Measurements from ENCODE around the gene BARX1.

Gene BARX1

DNA sequence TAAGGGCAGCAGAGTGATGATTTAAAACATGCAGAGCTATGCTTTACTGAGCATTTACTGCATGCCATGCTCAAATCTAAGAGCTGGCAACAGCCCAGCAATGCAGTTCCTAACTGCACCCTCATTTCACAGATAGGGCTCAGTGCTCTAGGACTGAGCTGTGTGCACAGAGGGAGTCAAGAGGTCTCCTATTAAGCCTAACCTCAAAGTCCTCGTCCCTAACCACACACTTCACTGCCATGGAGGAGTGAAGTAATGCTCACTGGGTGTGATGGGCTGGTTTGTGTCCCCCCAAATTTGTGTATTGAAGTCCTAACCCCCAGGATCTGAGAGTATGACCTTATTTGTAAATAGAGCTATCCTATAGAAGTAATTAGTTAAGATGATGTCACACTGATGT is 25.9 kb downstream of the BARX1 start:
- H3K36me3 ChIP-seq (ENCODE audit: control insufficient read depth, insufficient read depth, low read length) = no peaks in the 10 kb centered on the region
- no peak overlapping the region for H3K27ac ChIP-seq (ENCODE audit: insufficient read depth, low read length, poor library complexity, severe bottlenecking)
- H3K4me3 ChIP-seq (ENCODE audit: insufficient read depth, low read depth, low read length, poor library complexity, severe bottlenecking) = no peak overlapping the region
- DNase-seq = no peak
- H3K27me3 ChIP-seq (replicated peaks; ENCODE audit: control insufficient read depth, insufficient read depth, low read length, poor library complexity, severe bottlenecking) = peaks cover 4% of the 10 kb centered on the region
- H3K9me3 ChIP-seq (ENCODE audit: control insufficient read depth, low read length) = no peaks in the 10 kb centered on the region
- no peaks in the 10 kb centered on the region for H3K4me1 ChIP-seq (ENCODE audit: control insufficient read depth, insufficient read depth, low read length, poor library complexity, severe bottlenecking)

DNA sequence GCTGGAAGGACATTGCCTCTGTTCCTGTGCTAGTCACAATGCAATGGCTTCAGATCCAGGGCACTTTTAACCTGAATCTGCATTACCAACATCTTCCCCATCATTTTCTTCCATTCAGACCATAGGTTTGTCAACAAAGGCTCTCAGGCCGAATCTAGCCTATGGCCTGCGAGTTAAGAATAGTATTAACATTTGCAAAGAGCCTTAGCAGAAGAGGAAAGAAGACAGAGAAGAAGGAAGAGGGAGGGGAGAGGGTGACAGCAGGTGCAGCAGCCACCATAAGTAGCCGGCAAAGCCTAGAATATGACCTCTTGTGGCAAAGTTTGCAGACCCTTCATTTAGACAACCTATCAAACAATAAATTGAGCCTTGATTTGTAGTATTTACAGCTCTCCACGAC is 32.6 kb downstream of the BARX1 start:
- H3K27ac ChIP-seq (ENCODE audit: insufficient read depth, low read length, poor library complexity, severe bottlenecking) = no peak overlapping the region
- no peaks in the 10 kb centered on the region for H3K27me3 ChIP-seq (replicated peaks; ENCODE audit: control insufficient read depth, insufficient read depth, low read length, poor library complexity, severe bottlenecking)
- H3K9me3 ChIP-seq (ENCODE audit: control insufficient read depth, low read length) = no peaks in the 10 kb centered on the region

DNA sequence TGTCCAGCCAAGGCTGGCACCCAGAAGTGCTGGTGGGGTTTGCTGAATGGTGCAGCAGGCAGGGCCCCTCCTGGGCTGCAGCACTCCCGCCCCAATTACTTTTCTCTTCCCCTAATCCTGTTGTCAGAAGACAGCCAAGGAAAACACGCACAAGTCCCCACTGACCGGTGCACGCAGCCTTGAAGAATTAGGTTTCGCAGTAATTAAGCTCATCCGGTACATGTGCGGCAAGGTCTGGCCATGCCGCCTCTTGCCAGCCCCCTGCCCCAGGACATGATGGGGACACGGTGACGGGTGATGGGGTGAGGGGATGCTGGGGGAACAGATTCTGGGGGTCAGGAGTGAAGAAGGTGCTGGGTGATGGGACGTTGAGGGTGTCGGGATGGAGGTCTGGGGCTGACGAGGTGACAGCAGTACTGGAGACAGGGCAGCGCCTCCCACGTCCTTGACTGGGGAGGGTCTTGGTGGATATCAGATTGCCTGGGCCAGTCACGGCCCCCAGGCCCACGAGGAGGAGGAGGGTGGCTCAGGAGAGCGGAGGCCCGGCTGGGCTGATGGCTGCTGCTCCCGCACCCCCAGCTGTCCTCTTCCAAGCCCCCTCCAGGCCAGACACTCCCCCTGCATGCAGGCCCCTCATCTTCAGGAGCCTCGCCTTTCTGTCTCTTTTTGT is 34.9 kb downstream of the BARX1 start:
- no peaks in the 10 kb centered on the region for H3K4me1 ChIP-seq (ENCODE audit: control insufficient read depth, insufficient read depth, low read length, poor library complexity, severe bottlenecking)
- no peak overlapping the region for H3K4me3 ChIP-seq (ENCODE audit: insufficient read depth, low read depth, low read length, poor library complexity, severe bottlenecking)
- no peak overlapping the region for H3K27ac ChIP-seq (ENCODE audit: insufficient read depth, low read length, poor library complexity, severe bottlenecking)
- H3K36me3 ChIP-seq (ENCODE audit: control insufficient read depth, insufficient read depth, low read length) = no peaks in the 10 kb centered on the region
- DNase-seq = no peak
- no peaks in the 10 kb centered on the region for H3K9me3 ChIP-seq (ENCODE audit: control insufficient read depth, low read length)
- no peaks in the 10 kb centered on the region for H3K27me3 ChIP-seq (replicated peaks; ENCODE audit: control insufficient read depth, insufficient read depth, low read length, poor library complexity, severe bottlenecking)

More for the DNA sequence above, 32.6 kb downstream of the BARX1 start:
- no peaks in the 10 kb centered on the region for H3K36me3 ChIP-seq (ENCODE audit: control insufficient read depth, insufficient read depth, low read length)
- no peak for DNase-seq
- no peaks in the 10 kb centered on the region for H3K4me1 ChIP-seq (ENCODE audit: control insufficient read depth, insufficient read depth, low read length, poor library complexity, severe bottlenecking)
- no peak overlapping the region for H3K4me3 ChIP-seq (ENCODE audit: insufficient read depth, low read depth, low read length, poor library complexity, severe bottlenecking)

- Histone ChIP-seq H3K27me3 (replicated peaks; ENCODE audit: control insufficient read depth, insufficient read depth, low read length, poor library complexity, severe bottlenecking) (no peaks in the 10 kb centered on the region), H3K27ac (ENCODE audit: insufficient read depth, low read length, poor library complexity, severe bottlenecking) (no peak overlapping the region), H3K36me3 (ENCODE audit: control insufficient read depth, insufficient read depth, low read length) (no peaks in the 10 kb centered on the region), H3K4me1 (ENCODE audit: control insufficient read depth, insufficient read depth, low read length, poor library complexity, severe bottlenecking) (no peaks in the 10 kb centered on the region), H3K9me3 (ENCODE audit: control insufficient read depth, low read length) (no peaks in the 10 kb centered on the region), H3K4me3 (ENCODE audit: insufficient read depth, low read depth, low read length, poor library complexity, severe bottlenecking) (no peak overlapping the region)
- DNase-seq = no peak
These were observed 37.1 kb downstream of the BARX1 start for GRCh38 chr9:93918061-93918460.

DNA sequence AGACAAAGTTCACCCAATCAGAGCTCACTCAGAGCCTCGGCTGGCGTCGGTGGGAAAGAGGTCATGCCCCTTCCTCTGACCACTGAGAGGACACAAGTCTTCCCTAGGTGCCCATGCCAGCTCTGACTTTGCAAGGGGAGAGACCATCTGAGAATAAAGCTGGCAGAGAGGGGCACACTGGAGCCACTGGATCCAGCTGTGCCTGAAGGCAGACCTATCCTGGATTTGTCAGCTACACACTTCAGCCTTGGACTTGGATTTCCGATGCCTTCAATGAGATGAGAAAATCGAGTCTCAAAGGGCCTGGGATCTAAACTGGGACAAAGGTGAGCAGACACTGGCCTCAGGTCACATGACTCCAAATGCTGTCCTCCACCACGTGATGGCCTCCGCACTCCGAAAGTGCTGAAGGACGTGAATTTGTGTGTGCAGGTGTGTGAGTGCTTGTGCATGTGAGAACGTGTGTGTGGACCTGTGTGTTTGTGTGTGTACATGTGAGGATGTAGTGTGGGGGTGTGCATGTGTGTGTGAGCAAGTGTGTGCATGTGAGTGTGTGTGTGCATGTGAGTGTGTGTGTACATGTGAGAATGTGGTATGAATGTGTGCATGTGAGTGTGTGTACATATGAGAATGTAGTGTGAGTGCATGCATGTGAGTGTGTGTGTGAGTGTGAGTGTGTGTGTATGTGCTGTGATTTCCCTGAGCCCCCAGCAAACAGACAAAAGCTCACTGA is 37.9 kb downstream of the BARX1 start:
- no peaks in the 10 kb centered on the region for H3K9me3 ChIP-seq (ENCODE audit: control insufficient read depth, low read length)
- no peak overlapping the region for H3K27ac ChIP-seq (ENCODE audit: insufficient read depth, low read length, poor library complexity, severe bottlenecking)
- H3K4me3 ChIP-seq (ENCODE audit: insufficient read depth, low read depth, low read length, poor library complexity, severe bottlenecking) = no peak overlapping the region
- DNase-seq = no peak
- no peaks in the 10 kb centered on the region for H3K27me3 ChIP-seq (replicated peaks; ENCODE audit: control insufficient read depth, insufficient read depth, low read length, poor library complexity, severe bottlenecking)
- no peaks in the 10 kb centered on the region for H3K36me3 ChIP-seq (ENCODE audit: control insufficient read depth, insufficient read depth, low read length)
- no peaks in the 10 kb centered on the region for H3K4me1 ChIP-seq (ENCODE audit: control insufficient read depth, insufficient read depth, low read length, poor library complexity, severe bottlenecking)

DNA sequence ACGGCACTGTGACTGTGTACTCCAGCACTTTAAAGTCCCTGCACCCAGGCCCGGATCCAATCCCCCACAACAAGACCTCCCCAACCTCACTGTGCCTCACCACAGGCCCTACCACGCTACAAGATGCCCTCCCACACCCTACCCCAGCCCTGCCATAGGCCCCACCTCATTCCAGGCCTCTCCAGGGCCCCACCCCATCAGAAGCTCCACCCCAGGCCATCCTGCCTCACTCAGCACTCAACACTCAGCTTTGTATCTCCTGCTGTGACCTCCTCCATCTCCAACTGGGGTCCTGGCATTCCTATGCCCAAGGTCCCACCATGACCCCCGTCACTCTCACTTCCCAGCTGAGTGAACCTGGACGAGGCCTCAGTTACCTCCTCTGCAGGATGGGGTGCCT is 38.8 kb downstream of the BARX1 start:
- no peaks in the 10 kb centered on the region for H3K27me3 ChIP-seq (replicated peaks; ENCODE audit: control insufficient read depth, insufficient read depth, low read length, poor library complexity, severe bottlenecking)

GRCh38 chr9:93911801-93912554 is 43.2 kb downstream of the BARX1 start:
- Histone ChIP-seq H3K27me3 (replicated peaks; ENCODE audit: control insufficient read depth, insufficient read depth, low read length, poor library complexity, severe bottlenecking) (no peaks in the 10 kb centered on the region), H3K9me3 (ENCODE audit: control insufficient read depth, low read length) (no peaks in the 10 kb centered on the region), H3K4me3 (ENCODE audit: insufficient read depth, low read depth, low read length, poor library complexity, severe bottlenecking) (no peak overlapping the region), H3K36me3 (ENCODE audit: control insufficient read depth, insufficient read depth, low read length) (no peaks in the 10 kb centered on the region), H3K27ac (ENCODE audit: insufficient read depth, low read length, poor library complexity, severe bottlenecking) (no peak overlapping the region), H3K4me1 (ENCODE audit: control insufficient read depth, insufficient read depth, low read length, poor library complexity, severe bottlenecking) (no peaks in the 10 kb centered on the region)
- no peak for DNase-seq

More for the DNA sequence above, 38.8 kb downstream of the BARX1 start:
- Histone ChIP-seq H3K4me3 (ENCODE audit: insufficient read depth, low read depth, low read length, poor library complexity, severe bottlenecking) (no peak overlapping the region), H3K27ac (ENCODE audit: insufficient read depth, low read length, poor library complexity, severe bottlenecking) (no peak overlapping the region), H3K9me3 (ENCODE audit: control insufficient read depth, low read length) (no peaks in the 10 kb centered on the region), H3K4me1 (ENCODE audit: control insufficient read depth, insufficient read depth, low read length, poor library complexity, severe bottlenecking) (no peaks in the 10 kb centered on the region), H3K36me3 (ENCODE audit: control insufficient read depth, insufficient read depth, low read length) (no peaks in the 10 kb centered on the region)
- no peak for DNase-seq

- no peaks in the 10 kb centered on the region for H3K27me3 ChIP-seq (replicated peaks; ENCODE audit: control insufficient read depth, insufficient read depth, low read length, poor library complexity, severe bottlenecking)
- DNase-seq = no peak
- no peak overlapping the region for H3K27ac ChIP-seq (ENCODE audit: insufficient read depth, low read length, poor library complexity, severe bottlenecking)
- H3K4me1 ChIP-seq (ENCODE audit: control insufficient read depth, insufficient read depth, low read length, poor library complexity, severe bottlenecking) = no peaks in the 10 kb centered on the region
- H3K4me3 ChIP-seq (ENCODE audit: insufficient read depth, low read depth, low read length, poor library complexity, severe bottlenecking) = no peak overlapping the region
- no peaks in the 10 kb centered on the region for H3K36me3 ChIP-seq (ENCODE audit: control insufficient read depth, insufficient read depth, low read length)
- no peaks in the 10 kb centered on the region for H3K9me3 ChIP-seq (ENCODE audit: control insufficient read depth, low read length)
These were observed 43.9 kb downstream of the BARX1 start for GRCh38 chr9:93911136-93911745.

GRCh38 chr9:93910598-93910997 is 44.6 kb downstream of the BARX1 start:
- H3K9me3 ChIP-seq (ENCODE audit: control insufficient read depth, low read length) = no peaks in the 10 kb centered on the region
- no peak overlapping the region for H3K4me3 ChIP-seq (ENCODE audit: insufficient read depth, low read depth, low read length, poor library complexity, severe bottlenecking)
- DNase-seq = no peak
- H3K27me3 ChIP-seq (replicated peaks; ENCODE audit: control insufficient read depth, insufficient read depth, low read length, poor library complexity, severe bottlenecking) = no peaks in the 10 kb centered on the region
- H3K4me1 ChIP-seq (ENCODE audit: control insufficient read depth, insufficient read depth, low read length, poor library complexity, severe bottlenecking) = no peaks in the 10 kb centered on the region
- H3K36me3 ChIP-seq (ENCODE audit: control insufficient read depth, insufficient read depth, low read length) = no peaks in the 10 kb centered on the region
- no peak overlapping the region for H3K27ac ChIP-seq (ENCODE audit: insufficient read depth, low read length, poor library complexity, severe bottlenecking)
